SH-SY5Y (cell line): ENCODE results near the gene IGSF11.

Experiments used
- GATA2 ChIP-seq: IDR thresholded peaks from 2 replicates; pipeline ENCODE4 v1.6.1; 2011; ENCODE audit warnings: mild to moderate bottlenecking, low read depth, low read length
- GATA3 ChIP-seq: IDR thresholded peaks from 2 replicates; pipeline ENCODE4 v1.6.1; 2011; ENCODE audit warnings: low read depth, mild to moderate bottlenecking, low read length, moderate library complexity

GRCh38 chr3:119044593-119044992 lies 9.9 kb upstream of the IGSF11 start:
- TF ChIP-seq GATA2: no peak
- TF ChIP-seq GATA3: no peak
